ENCODE data around the gene SGMS1.

SGMS1 gene

DNA sequence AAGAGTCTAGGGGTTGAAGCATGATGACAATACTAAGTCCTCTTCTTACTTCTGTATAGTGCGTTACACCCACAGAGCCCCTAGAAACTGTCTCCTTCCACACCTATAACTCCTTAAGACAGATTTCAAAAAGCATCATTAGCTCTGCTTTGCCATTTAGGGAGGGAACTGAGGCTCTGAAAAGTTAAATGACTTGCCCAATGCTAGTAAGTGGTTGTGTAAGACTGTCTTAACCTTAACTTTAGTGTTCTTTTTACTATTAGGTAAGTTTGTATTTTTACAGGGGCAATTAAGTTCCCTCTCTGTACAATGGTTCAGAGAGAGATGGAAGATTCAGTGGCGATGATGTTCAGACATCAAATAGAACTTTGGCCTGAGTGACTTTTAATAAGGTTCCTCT lies 299.7 kb downstream of the SGMS1 start:
- DNase-seq (ENCODE audit: low read depth) = no peak
- TF ChIP-seq CTCF (IDR thresholded peaks at IDR 0.05; ENCODE audit: control insufficient read depth, insufficient read depth, low read depth, low read length, missing control alignments) = no peak
- no peak overlapping the region for H3K4me3 ChIP-seq (ENCODE audit: control insufficient read depth, low read depth, low read length)

GRCh38 chr10:50322077-50322476 lies 301.7 kb downstream of the SGMS1 start:
- no peak for TF ChIP-seq CTCF (IDR thresholded peaks at IDR 0.05; ENCODE audit: control insufficient read depth, insufficient read depth, low read depth, low read length, missing control alignments)
- no peak for DNase-seq (ENCODE audit: low read depth)
- no peak overlapping the region for H3K4me3 ChIP-seq (ENCODE audit: control insufficient read depth, low read depth, low read length)

DNA sequence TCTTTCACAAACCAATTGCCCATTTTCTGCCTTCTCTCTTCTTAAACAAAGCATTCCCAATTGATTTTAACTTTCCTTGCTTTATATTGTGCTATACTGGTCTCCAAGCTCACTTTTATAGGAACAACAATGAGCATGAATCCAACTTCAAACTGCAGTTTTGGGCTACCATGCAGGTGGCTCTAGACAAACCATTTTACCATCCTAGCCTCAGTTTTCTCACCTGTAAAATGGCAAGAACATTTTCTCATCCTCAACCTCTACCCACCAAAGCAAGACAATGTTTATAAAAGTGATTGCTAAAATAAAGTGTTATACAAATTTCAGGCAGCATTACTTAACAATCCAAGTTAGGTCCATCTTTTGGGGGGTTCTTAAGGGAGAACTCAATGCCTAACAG lies 305.6 kb downstream of the SGMS1 start:
- H3K4me3 ChIP-seq (ENCODE audit: control insufficient read depth, low read depth, low read length) = no peak overlapping the region
- DNase-seq (ENCODE audit: low read depth) = no peak
- TF ChIP-seq CTCF (IDR thresholded peaks at IDR 0.05; ENCODE audit: control insufficient read depth, insufficient read depth, low read depth, low read length, missing control alignments) = no peak

DNA sequence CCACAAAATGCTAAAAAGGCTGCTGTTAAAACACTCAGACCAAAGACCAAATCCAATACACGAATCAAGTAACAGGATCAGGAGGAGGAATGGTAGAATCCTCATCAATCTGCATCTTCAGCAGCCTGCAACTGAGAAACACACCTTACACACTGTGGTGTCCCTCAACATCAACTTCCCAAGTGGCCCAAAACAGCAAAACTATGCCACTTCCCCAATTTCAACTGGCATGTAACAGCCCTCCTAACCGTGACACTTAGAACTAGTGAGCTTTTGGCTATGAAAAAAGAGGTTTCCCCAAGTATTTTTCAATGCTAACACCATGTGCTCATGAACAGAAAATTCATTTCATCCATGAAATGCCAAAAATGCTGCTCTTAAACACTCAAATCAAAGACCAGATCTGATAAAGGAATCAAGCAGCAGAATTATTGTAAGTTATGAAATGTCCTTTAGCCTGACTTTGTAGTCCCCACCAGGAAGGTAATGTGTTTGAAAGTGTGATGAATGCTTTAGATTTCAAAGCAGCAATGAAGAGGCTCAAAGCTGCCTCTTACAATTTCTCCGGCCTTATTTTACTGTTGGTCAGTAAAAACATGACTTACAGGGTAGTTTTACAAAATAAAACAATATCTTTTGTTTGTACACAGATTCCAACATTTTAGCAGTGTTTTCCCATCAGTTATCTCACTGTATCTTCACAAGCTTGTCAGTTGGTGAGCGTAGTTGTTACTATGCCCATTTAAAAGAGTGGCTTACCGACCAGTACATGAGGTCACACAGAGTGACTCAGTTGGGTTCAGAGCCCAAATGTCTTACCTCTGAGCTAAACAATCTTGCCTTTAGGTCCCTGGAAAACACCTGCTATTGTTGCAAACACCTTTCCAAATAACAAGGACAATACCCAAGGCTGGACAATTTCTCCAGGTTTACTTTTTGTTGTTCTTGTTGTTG lies 306.8 kb downstream of the SGMS1 start:
- DNase-seq (ENCODE audit: low read depth) = no peak
- H3K4me3 ChIP-seq (ENCODE audit: control insufficient read depth, low read depth, low read length) = no peak overlapping the region
- no peak for TF ChIP-seq CTCF (IDR thresholded peaks at IDR 0.05; ENCODE audit: control insufficient read depth, insufficient read depth, low read depth, low read length, missing control alignments)

DNA sequence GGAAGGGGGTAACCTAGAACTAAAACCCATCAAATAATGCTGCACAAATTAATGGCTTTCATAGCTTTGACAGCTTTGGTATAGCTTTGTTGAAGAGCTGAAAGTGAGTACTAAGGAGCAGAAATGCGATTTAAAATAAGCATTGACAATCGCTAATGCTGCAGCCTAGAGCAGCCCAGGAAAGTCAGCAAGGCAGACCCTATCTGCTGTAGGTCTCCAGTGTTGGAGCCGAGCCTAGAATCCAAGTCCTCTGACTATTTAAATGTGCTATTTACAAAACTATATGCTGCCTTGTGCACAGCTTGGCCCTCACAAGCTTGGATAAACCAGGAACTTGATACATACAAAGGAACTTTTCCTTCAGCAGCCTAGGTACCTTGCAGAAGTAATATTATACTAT lies 307.6 kb downstream of the SGMS1 start:
- no peak for TF ChIP-seq CTCF (IDR thresholded peaks at IDR 0.05; ENCODE audit: control insufficient read depth, insufficient read depth, low read depth, low read length, missing control alignments)
- H3K4me3 ChIP-seq (ENCODE audit: control insufficient read depth, low read depth, low read length) = no peak overlapping the region
- DNase-seq (ENCODE audit: low read depth) = no peak

GRCh38 chr10:50315424-50315823 lies 308.3 kb downstream of the SGMS1 start:
- no peak for DNase-seq (ENCODE audit: low read depth)
- no peak overlapping the region for H3K4me3 ChIP-seq (ENCODE audit: control insufficient read depth, low read depth, low read length)
- TF ChIP-seq CTCF (IDR thresholded peaks at IDR 0.05; ENCODE audit: control insufficient read depth, insufficient read depth, low read depth, low read length, missing control alignments) = no peak

All from AG09309 (cell line).